ENCODE results near the gene ATRNL1.

The ATRNL1 gene

GRCh38 chr10:115047705-115048104 is 45.5 kb upstream of the ATRNL1 start:
- H3K4me1 ChIP-seq (ENCODE audit: control insufficient read depth, low read depth, low read length) = peaks cover 2% of the 10 kb centered on the region

GRCh38 chr10:115049318-115049717 is 43.8 kb upstream of the ATRNL1 start:
- peak overlapping the region; percentile 60 for H3K18ac ChIP-seq (ENCODE audit: low read length)

More at GRCh38 chr10:115047705-115048104, 45.5 kb upstream of the ATRNL1 start:
- no peak overlapping the region for H3K23ac ChIP-seq (ENCODE audit: low read length)
- no peaks in the 10 kb centered on the region for H3K79me1 ChIP-seq (ENCODE audit: low read length)
- H2BK5ac ChIP-seq (ENCODE audit: low read length) = no peak overlapping the region
- no peaks in the 10 kb centered on the region for H3K79me2 ChIP-seq (ENCODE audit: control insufficient read depth, insufficient read depth, low read length)
- H4K5ac ChIP-seq (ENCODE audit: low read length) = no peak overlapping the region
- H3K9ac ChIP-seq (ENCODE audit: low read length) = no peak overlapping the region
- H3K18ac ChIP-seq (ENCODE audit: low read length) = no peak overlapping the region
- H3K27ac ChIP-seq (ENCODE audit: low read depth, low read length) = no peak overlapping the region
- H2BK15ac ChIP-seq (replicated peaks; ENCODE audit: low read depth) = no peak overlapping the region
- no peak overlapping the region for H2BK120ac ChIP-seq (ENCODE audit: low read depth, low read length)
- no peak overlapping the region for H4K8ac ChIP-seq (ENCODE audit: low read depth, low read length)
- no peaks in the 10 kb centered on the region for H3K36me3 ChIP-seq (ENCODE audit: control insufficient read depth, insufficient read depth, low read length)
- H3K56ac ChIP-seq (ENCODE audit: low read length) = no peak overlapping the region
- DNase-seq = no peak
- H3K4me3 ChIP-seq (ENCODE audit: low read length) = no peak overlapping the region
- H3K4me2 ChIP-seq (ENCODE audit: low read length) = no peak overlapping the region
- H2AK5ac ChIP-seq (ENCODE audit: low read length) = no peak overlapping the region
- H3K4ac ChIP-seq (ENCODE audit: low read depth, low read length) = peak overlapping the region; percentile 36
- no peaks in the 10 kb centered on the region for H3K27me3 ChIP-seq (ENCODE audit: insufficient read depth, low read length, poor library complexity)

GRCh38 chr10:115049960-115050359 is 43.2 kb upstream of the ATRNL1 start:
- peak; percentile 85 for DNase-seq
- no peak overlapping the region for H3K4ac ChIP-seq (ENCODE audit: low read depth, low read length)
- no peak overlapping the region for H2AK5ac ChIP-seq (ENCODE audit: low read length)
- H3K27me3 ChIP-seq (ENCODE audit: insufficient read depth, low read length, poor library complexity) = no peaks in the 10 kb centered on the region
- H3K4me1 ChIP-seq (ENCODE audit: control insufficient read depth, low read depth, low read length) = peaks cover 4% of the 10 kb centered on the region
- no peak overlapping the region for H4K5ac ChIP-seq (ENCODE audit: low read length)
- H3K79me1 ChIP-seq (ENCODE audit: low read length) = no peaks in the 10 kb centered on the region
- H2BK5ac ChIP-seq (ENCODE audit: low read length) = no peak overlapping the region
- no peak overlapping the region for H3K18ac ChIP-seq (ENCODE audit: low read length)
- no CpG with 5 or more reads among the region's 3 CpGs for WGBS (ENCODE audit: extremely low coverage, insufficient coverage, low lambda C conversion rate)
- no peak overlapping the region for H3K4me2 ChIP-seq (ENCODE audit: low read length)
- H3K4me3 ChIP-seq (ENCODE audit: low read length) = no peak overlapping the region
- H3K27ac ChIP-seq (ENCODE audit: low read depth, low read length) = no peak overlapping the region
- no peaks in the 10 kb centered on the region for H3K36me3 ChIP-seq (ENCODE audit: control insufficient read depth, insufficient read depth, low read length)
- no peaks in the 10 kb centered on the region for H3K79me2 ChIP-seq (ENCODE audit: control insufficient read depth, insufficient read depth, low read length)
- no peak overlapping the region for H3K9ac ChIP-seq (ENCODE audit: low read length)
- no peak overlapping the region for H4K8ac ChIP-seq (ENCODE audit: low read depth, low read length)
- no peak overlapping the region for H2BK15ac ChIP-seq (replicated peaks; ENCODE audit: low read depth)
- no peak overlapping the region for H3K56ac ChIP-seq (ENCODE audit: low read length)
- H3K23ac ChIP-seq (ENCODE audit: low read length) = no peak overlapping the region
- H2BK120ac ChIP-seq (ENCODE audit: low read depth, low read length) = no peak overlapping the region

More at GRCh38 chr10:115049318-115049717, 43.8 kb upstream of the ATRNL1 start:
- Histone ChIP-seq H3K36me3 (ENCODE audit: control insufficient read depth, insufficient read depth, low read length) (no peaks in the 10 kb centered on the region), H4K5ac (ENCODE audit: low read length) (no peak overlapping the region), H3K79me1 (ENCODE audit: low read length) (no peaks in the 10 kb centered on the region), H2BK15ac (replicated peaks; ENCODE audit: low read depth) (no peak overlapping the region), H3K9ac (ENCODE audit: low read length) (no peak overlapping the region), H3K4me2 (ENCODE audit: low read length) (no peak overlapping the region), H3K4me3 (ENCODE audit: low read length) (no peak overlapping the region), H3K23ac (ENCODE audit: low read length) (no peak overlapping the region), H3K56ac (ENCODE audit: low read length) (no peak overlapping the region), H2AK5ac (ENCODE audit: low read length) (no peak overlapping the region), H3K27ac (ENCODE audit: low read depth, low read length) (no peak overlapping the region), H4K8ac (ENCODE audit: low read depth, low read length) (no peak overlapping the region), H2BK120ac (ENCODE audit: low read depth, low read length) (no peak overlapping the region), H3K27me3 (ENCODE audit: insufficient read depth, low read length, poor library complexity) (no peaks in the 10 kb centered on the region), H3K79me2 (ENCODE audit: control insufficient read depth, insufficient read depth, low read length) (no peaks in the 10 kb centered on the region), H2BK5ac (ENCODE audit: low read length) (no peak overlapping the region), H3K4ac (ENCODE audit: low read depth, low read length) (no peak overlapping the region), H3K4me1 (ENCODE audit: control insufficient read depth, low read depth, low read length) (peaks cover 4% of the 10 kb centered on the region)
- WGBS (ENCODE audit: extremely low coverage, insufficient coverage, low lambda C conversion rate) = no CpG with 5 or more reads among the region's 6 CpGs
- DNase-seq = peak; percentile 42

- H3K27ac ChIP-seq (ENCODE audit: low read depth, low read length) = peak overlapping the region; percentile 37
- no peak overlapping the region for H2AK5ac ChIP-seq (ENCODE audit: low read length)
- peak overlapping the region; percentile 64 for H3K18ac ChIP-seq (ENCODE audit: low read length)
- H3K27me3 ChIP-seq (ENCODE audit: insufficient read depth, low read length, poor library complexity) = no peaks in the 10 kb centered on the region
- H3K9ac ChIP-seq (ENCODE audit: low read length) = no peak overlapping the region
- no peak overlapping the region for H3K23ac ChIP-seq (ENCODE audit: low read length)
- H3K36me3 ChIP-seq (ENCODE audit: control insufficient read depth, insufficient read depth, low read length) = no peaks in the 10 kb centered on the region
- peak overlapping the region; percentile 52 for H3K4ac ChIP-seq (ENCODE audit: low read depth, low read length)
- peak overlapping the region; percentile 5 for H3K56ac ChIP-seq (ENCODE audit: low read length)
- H3K4me2 ChIP-seq (ENCODE audit: low read length) = no peak overlapping the region
- peak overlapping the region; percentile 4 for H2BK15ac ChIP-seq (replicated peaks; ENCODE audit: low read depth)
- H3K79me2 ChIP-seq (ENCODE audit: control insufficient read depth, insufficient read depth, low read length) = no peaks in the 10 kb centered on the region
- no peak overlapping the region for H3K4me3 ChIP-seq (ENCODE audit: low read length)
- peak; percentile 81 for DNase-seq
- H2BK120ac ChIP-seq (ENCODE audit: low read depth, low read length) = peak overlapping the region; percentile 54
- peak overlapping the region; percentile 70 for H2BK5ac ChIP-seq (ENCODE audit: low read length)
- H3K79me1 ChIP-seq (ENCODE audit: low read length) = no peaks in the 10 kb centered on the region
- H4K5ac ChIP-seq (ENCODE audit: low read length) = no peak overlapping the region
- no peak overlapping the region for H4K8ac ChIP-seq (ENCODE audit: low read depth, low read length)
- H3K4me1 ChIP-seq (ENCODE audit: control insufficient read depth, low read depth, low read length) = peaks cover 4% of the 10 kb centered on the region
- WGBS (ENCODE audit: extremely low coverage, insufficient coverage, low lambda C conversion rate) = no CpG with 5 or more reads among the region's 3 CpGs
Observed at GRCh38 chr10:115050375-115051010, 42.7 kb upstream of the ATRNL1 start.

- Histone ChIP-seq H3K36me3 (ENCODE audit: control insufficient read depth, insufficient read depth, low read length) (no peaks in the 10 kb centered on the region), H3K27ac (ENCODE audit: low read depth, low read length) (no peak overlapping the region), H3K9ac (ENCODE audit: low read length) (no peak overlapping the region), H2AK5ac (ENCODE audit: low read length) (no peak overlapping the region), H3K18ac (ENCODE audit: low read length) (peak overlapping the region; percentile 39), H3K4ac (ENCODE audit: low read depth, low read length) (peak overlapping the region; percentile 36), H2BK120ac (ENCODE audit: low read depth, low read length) (no peak overlapping the region), H3K4me3 (ENCODE audit: low read length) (no peak overlapping the region), H2BK15ac (replicated peaks; ENCODE audit: low read depth) (peak overlapping the region; percentile 4), H3K27me3 (ENCODE audit: insufficient read depth, low read length, poor library complexity) (no peaks in the 10 kb centered on the region), H3K56ac (ENCODE audit: low read length) (no peak overlapping the region), H3K4me1 (ENCODE audit: control insufficient read depth, low read depth, low read length) (peaks cover 4% of the 10 kb centered on the region), H3K79me2 (ENCODE audit: control insufficient read depth, insufficient read depth, low read length) (no peaks in the 10 kb centered on the region), H2BK5ac (ENCODE audit: low read length) (no peak overlapping the region), H4K5ac (ENCODE audit: low read length) (no peak overlapping the region), H4K8ac (ENCODE audit: low read depth, low read length) (no peak overlapping the region), H3K79me1 (ENCODE audit: low read length) (no peaks in the 10 kb centered on the region), H3K23ac (ENCODE audit: low read length) (no peak overlapping the region), H3K4me2 (ENCODE audit: low read length) (no peak overlapping the region)
- WGBS (ENCODE audit: extremely low coverage, insufficient coverage, low lambda C conversion rate) = no CpG with 5 or more reads among the region's 2 CpGs
- no peak for DNase-seq
Observed at GRCh38 chr10:115051216-115051615, 41.9 kb upstream of the ATRNL1 start.

- no CpG with 5 or more reads among the region's 3 CpGs for WGBS (ENCODE audit: extremely low coverage, insufficient coverage, low lambda C conversion rate)
Observed at GRCh38 chr10:115052226-115052625, 40.9 kb upstream of the ATRNL1 start.

More at GRCh38 chr10:115052226-115052625, 40.9 kb upstream of the ATRNL1 start:
- Histone ChIP-seq H4K5ac (ENCODE audit: low read length) (no peak overlapping the region), H2BK120ac (ENCODE audit: low read depth, low read length) (no peak overlapping the region), H3K27me3 (ENCODE audit: insufficient read depth, low read length, poor library complexity) (no peaks in the 10 kb centered on the region), H3K9ac (ENCODE audit: low read length) (no peak overlapping the region), H2BK15ac (replicated peaks; ENCODE audit: low read depth) (peak overlapping the region; percentile 92), H2AK5ac (ENCODE audit: low read length) (no peak overlapping the region), H3K27ac (ENCODE audit: low read depth, low read length) (no peak overlapping the region), H3K4me3 (ENCODE audit: low read length) (no peak overlapping the region), H3K4me2 (ENCODE audit: low read length) (no peak overlapping the region), H3K36me3 (ENCODE audit: control insufficient read depth, insufficient read depth, low read length) (no peaks in the 10 kb centered on the region), H3K79me2 (ENCODE audit: control insufficient read depth, insufficient read depth, low read length) (no peaks in the 10 kb centered on the region), H3K23ac (ENCODE audit: low read length) (no peak overlapping the region), H3K4me1 (ENCODE audit: control insufficient read depth, low read depth, low read length) (peaks cover 4% of the 10 kb centered on the region), H3K56ac (ENCODE audit: low read length) (no peak overlapping the region), H3K4ac (ENCODE audit: low read depth, low read length) (no peak overlapping the region), H3K18ac (ENCODE audit: low read length) (no peak overlapping the region), H2BK5ac (ENCODE audit: low read length) (no peak overlapping the region), H3K79me1 (ENCODE audit: low read length) (no peaks in the 10 kb centered on the region), H4K8ac (ENCODE audit: low read depth, low read length) (no peak overlapping the region)
- DNase-seq = no peak

Measured in mesendoderm (in vitro differentiated cells).